PC-9 (cell line): ENCODE measurements around the gene LRSAM1.

Experiments
- EZH2 ChIP-seq: fragments of 200-600 bp; sonication (generic); IDR thresholded peaks from 2 replicates; pipeline ENCODE4 v1.8.0; 2017; ENCODE audit warnings: antibody characterized with exemption, low read depth
- TF ChIP-seq, protein P1 (sequence below): fragments of 200-600 bp; sonication (generic); conservative IDR thresholded peaks from 2 replicates; pipeline ENCODE4 v1.6.1; 2017; ENCODE audit warnings: mixed run types, antibody characterized with exemption, mild to moderate bottlenecking, moderate library complexity

DNA sequence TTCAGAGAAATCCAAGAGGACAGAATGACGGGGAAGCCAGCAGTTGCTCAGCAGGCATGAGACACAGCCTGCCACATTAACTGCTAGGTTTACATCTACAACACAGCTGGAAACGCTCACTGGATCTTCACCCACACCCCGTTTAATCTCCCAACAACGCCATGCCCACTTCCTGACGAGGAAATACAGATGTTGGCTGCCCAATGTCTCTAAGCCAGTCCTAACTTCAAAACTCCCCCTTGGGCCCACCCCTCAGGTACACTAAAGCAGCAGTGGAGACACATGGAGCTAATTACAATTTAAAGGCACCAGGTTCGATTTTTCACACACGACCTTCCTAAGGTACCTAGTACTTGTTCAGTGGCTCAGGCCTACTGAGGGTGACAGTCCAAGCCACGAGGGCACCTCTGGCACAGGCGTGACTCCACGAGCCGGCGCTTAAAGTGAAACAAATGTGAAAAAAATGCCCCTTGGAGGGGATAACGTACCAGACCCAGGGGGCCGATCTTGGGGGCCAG, 1.0 kb upstream of the LRSAM1 start:
- TF ChIP-seq, protein P1, sequence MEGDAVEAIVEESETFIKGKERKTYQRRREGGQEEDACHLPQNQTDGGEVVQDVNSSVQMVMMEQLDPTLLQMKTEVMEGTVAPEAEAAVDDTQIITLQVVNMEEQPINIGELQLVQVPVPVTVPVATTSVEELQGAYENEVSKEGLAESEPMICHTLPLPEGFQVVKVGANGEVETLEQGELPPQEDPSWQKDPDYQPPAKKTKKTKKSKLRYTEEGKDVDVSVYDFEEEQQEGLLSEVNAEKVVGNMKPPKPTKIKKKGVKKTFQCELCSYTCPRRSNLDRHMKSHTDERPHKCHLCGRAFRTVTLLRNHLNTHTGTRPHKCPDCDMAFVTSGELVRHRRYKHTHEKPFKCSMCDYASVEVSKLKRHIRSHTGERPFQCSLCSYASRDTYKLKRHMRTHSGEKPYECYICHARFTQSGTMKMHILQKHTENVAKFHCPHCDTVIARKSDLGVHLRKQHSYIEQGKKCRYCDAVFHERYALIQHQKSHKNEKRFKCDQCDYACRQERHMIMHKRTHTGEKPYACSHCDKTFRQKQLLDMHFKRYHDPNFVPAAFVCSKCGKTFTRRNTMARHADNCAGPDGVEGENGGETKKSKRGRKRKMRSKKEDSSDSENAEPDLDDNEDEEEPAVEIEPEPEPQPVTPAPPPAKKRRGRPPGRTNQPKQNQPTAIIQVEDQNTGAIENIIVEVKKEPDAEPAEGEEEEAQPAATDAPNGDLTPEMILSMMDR = no peak
- no peak for TF ChIP-seq EZH2
